Endothelial cell of umbilical vein (primary cell): ENCODE data around the gene NSG2. TPM values are rescaled to one million over a fixed set of nuclear protein-coding genes. Genes with fewer than 3 reads are reported as not detected.

ENCODE experiments used
- BruUV-seq: library from RNA; stranded (reverse); fragments of 400-500 nt; replicated peaks from 2 replicates; lab custom pipeline; 2021; lab: Mats Ljungman, UMichigan
- CTCF ChIA-PET: fragments of 300-600, 350-600 bp; sonication (Branson Sonifier 250); formaldehyde crosslinking; loops from one replicate; lab custom pipeline; 2021; ENCODE audit warnings: antibody characterized with exemption, inconsistent platforms; lab: Charles Lee
- POLR2A ChIA-PET: fragments of 300-600, 350-600 bp; sonication (Branson Sonifier 250); formaldehyde crosslinking; loops from one replicate; lab custom pipeline; 2021; ENCODE audit warnings: antibody characterized with exemption, inconsistent platforms; lab: Charles Lee
- DNase-seq: peaks from one replicate; pipeline ENCODE4 v3.0.0-alpha.2; 2011; ENCODE audit warnings: low read depth, low spot score
- FAIRE-seq: peaks from 2 replicates; lab custom pipeline; 2011; peaks lifted over from hg19 to GRCh38; lab: Jason Lieb, UNC
- H2AFZ ChIP-seq: 2 replicates; pipeline ENCODE4 v1.6.0; 2012; ENCODE audit warnings: low read depth, low read length, control low read depth, inconsistent platforms
- H3K27ac ChIP-seq: 2 replicates; pipeline ENCODE4 v1.5.1; 2011; ENCODE audit warnings: low read depth, mild to moderate bottlenecking, control low read depth, low read length, moderate library complexity; ENCODE audit not compliant: insufficient read depth
- H3K27me3 ChIP-seq, 2 experiments: 2 replicates each; pipeline versions ENCODE4 v1.6.0 to v1.6.1; 2011; ENCODE audit warnings: low read length in 2 of 2, mixed read lengths in 1 of 2; ENCODE audit not compliant: control insufficient read depth in 2 of 2, insufficient read depth in 2 of 2
- H3K36me3 ChIP-seq, 2 experiments: 2 replicates in 1 of 2; 3 replicates in 1 of 2; pipeline ENCODE4 v1.5.1; 2011; ENCODE audit warnings: low read length in 2 of 2, mild to moderate bottlenecking in 1 of 2, moderate library complexity in 1 of 2; ENCODE audit not compliant: control insufficient read depth in 2 of 2, insufficient read depth in 2 of 2; ENCODE audit errors: extremely low read depth in 1 of 2
- H3K4me1 ChIP-seq: 3 replicates; pipeline ENCODE4 v1.5.1; 2011; ENCODE audit warnings: mild to moderate bottlenecking, low read length; ENCODE audit not compliant: control insufficient read depth, insufficient read depth; ENCODE audit errors: extremely low read depth
- H3K4me2 ChIP-seq: 2 replicates; pipeline ENCODE4 v1.6.1; 2011; ENCODE audit warnings: low read length, control low read depth, mixed read lengths; ENCODE audit not compliant: insufficient read depth
- H3K4me3 ChIP-seq, 3 experiments: fragments of 200-600 bp in 1 of 3; sonication (generic), shearing (Covaris generic) in 1 of 3; replicated peaks in 1 of 3; 2 replicates each; pipeline ENCODE4 v1.5.1; 2011 to 2016; ENCODE audit warnings: control low read depth in 3 of 3, low read length in 3 of 3, mild to moderate bottlenecking in 2 of 3, inconsistent platforms in 1 of 3, low read depth in 1 of 3, moderate library complexity in 1 of 3; ENCODE audit not compliant: insufficient read depth in 1 of 3
- H3K79me2 ChIP-seq: 2 replicates; pipeline ENCODE4 v1.6.0; 2012; ENCODE audit warnings: low read length, inconsistent platforms; ENCODE audit not compliant: control insufficient read depth, insufficient read depth
- H3K9ac ChIP-seq: replicated peaks from 2 replicates; pipeline ENCODE3; 2011; ENCODE audit warnings: low read length, control low read depth; ENCODE audit not compliant: insufficient read depth; ENCODE audit errors: extremely low read depth
- H3K9me1 ChIP-seq: replicated peaks from 3 replicates; pipeline ENCODE4 v1.6.0; 2011; ENCODE audit warnings: mild to moderate bottlenecking, low read length; ENCODE audit not compliant: control insufficient read depth, insufficient read depth; ENCODE audit errors: extremely low read depth
- H3K9me3 ChIP-seq: replicated peaks from 2 replicates; pipeline ENCODE4 v1.5.1; 2012; ENCODE audit warnings: low read length, inconsistent platforms; ENCODE audit not compliant: control insufficient read depth, insufficient read depth
- H4K20me1 ChIP-seq: replicated peaks from 2 replicates; pipeline ENCODE3; 2011; ENCODE audit warnings: mild to moderate bottlenecking, low read length; ENCODE audit not compliant: control insufficient read depth, insufficient read depth; ENCODE audit errors: extremely low read depth
- EZH2 ChIP-seq: IDR thresholded peaks from 2 replicates; pipeline ENCODE4 v1.6.1; 2012; ENCODE audit warnings: borderline replicate concordance, low read depth, mild to moderate bottlenecking, moderate library complexity, low read length, inconsistent platforms; ENCODE audit not compliant: severe bottlenecking
- FOS ChIP-seq: IDR thresholded peaks from 2 replicates; pipeline ENCODE4 v1.6.1; 2011; ENCODE audit warnings: mild to moderate bottlenecking, low read length, moderate library complexity, borderline replicate concordance; ENCODE audit not compliant: insufficient read depth
- GATA2 ChIP-seq: IDR thresholded peaks from 2 replicates; pipeline ENCODE4 v1.7.0; 2011; ENCODE audit warnings: low read depth, mild to moderate bottlenecking, moderate library complexity, mixed read lengths, low read length; ENCODE audit not compliant: insufficient read length, insufficient read depth
- JUN ChIP-seq: IDR thresholded peaks from 2 replicates; pipeline ENCODE4 v1.6.1; 2011; ENCODE audit warnings: borderline replicate concordance, low read depth; ENCODE audit not compliant: insufficient read length, insufficient read depth
- MYC ChIP-seq: IDR thresholded peaks from one replicate; pipeline ENCODE4 v1.6.1; 2011; ENCODE audit warnings: mild to moderate bottlenecking, low read depth, low read length
- POLR2A ChIP-seq: IDR thresholded peaks from 2 replicates; pipeline ENCODE4 v1.6.1; 2012; ENCODE audit warnings: low read depth, mild to moderate bottlenecking, control low read depth, low read length
- POLR2AphosphoS5 ChIP-seq: IDR thresholded peaks from 2 replicates; pipeline ENCODE4 v1.6.1; 2012; ENCODE audit warnings: low read depth, mild to moderate bottlenecking, control low read depth, low read length, moderate library complexity; ENCODE audit not compliant: insufficient read depth
- dilution Hi-C: fragments of 300-500 bp; cut with MboI; formaldehyde crosslinking; loops from one replicate; pipeline ENCODE4 v1.15.0; 2019; ENCODE audit warnings: low sequenced_read_pairs; ENCODE audit not compliant: extremely low pct_ligation_motif_present
- intact Hi-C: fragments of 100-400 bp; cut with micrococcal nuclease; formaldehyde crosslinking; loops from one replicate; pipeline ENCODE4 v1.10.0; 2022
- polyA plus RNA-seq, 4 experiments: library from polyadenylated mRNA; depleted of rRNA in 3 of 4; stranded (reverse) in 3 of 4; unstranded in 1 of 4; fragments of >200 nt; gene quantifications; 2 replicates each; pipeline versions ENCODE4 v1.2.1 to v1.2.3, GENCODE V29; 2011 to 2012; ENCODE audit warnings: missing spikeins in 1 of 4
- total RNA-seq: library from RNA; stranded (reverse); gene quantifications from 2 replicates; pipeline ENCODE4 v1.2.3, GENCODE V29; 2021
- TF ChIP-seq, protein P1 (sequence below), 2 donors: IDR thresholded peaks; 1 replicate in 1 of 2; 2 replicates in 1 of 2; pipeline ENCODE4 v1.5.1; 2011; ENCODE audit warnings: low read length in 2 of 2, mild to moderate bottlenecking in 2 of 2, moderate library complexity in 2 of 2, control low read depth in 1 of 2, inconsistent platforms in 1 of 2, low read depth in 1 of 2; ENCODE audit not compliant: insufficient read depth in 1 of 2; ENCODE audit errors: extremely low read depth in 1 of 2
- TF ChIP-seq, protein P2 (sequence below): IDR thresholded peaks from 2 replicates; pipeline ENCODE4 v1.6.1; 2011; ENCODE audit not compliant: insufficient read depth, insufficient read length

Gene NSG2
- total and polyA plus RNA-seq, 2 donors (not counting 3 experiments of a cell fraction or from before 2014, with no cell fraction given) = not detected

DNA sequence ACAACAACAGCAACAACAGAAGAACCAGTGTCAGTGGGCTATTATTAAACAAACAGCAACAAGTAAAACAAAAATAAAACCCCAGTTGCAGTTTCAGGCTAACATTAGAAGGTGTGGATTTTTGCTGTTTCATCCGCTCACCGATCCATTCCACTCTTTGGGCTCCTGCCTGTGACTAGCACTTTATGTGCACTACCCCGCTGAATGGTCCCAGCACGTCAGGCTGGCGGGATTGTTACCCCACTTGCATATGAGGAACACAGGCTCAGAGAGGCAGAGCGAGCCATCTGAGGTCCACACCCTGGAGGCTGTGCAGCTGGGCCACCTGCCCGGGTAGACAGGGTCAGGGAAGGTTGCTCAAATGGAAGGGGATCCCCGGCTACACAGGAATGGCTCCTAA is 26.0 kb downstream of the NSG2 start:
- BruUV-seq = no TSS peak
- Histone ChIP-seq H3K4me1 (no peaks in the 10 kb centered on the region), H2AFZ (no peak overlapping the region), H3K4me2 (no peak overlapping the region), H3K9ac (no peak overlapping the region), H3K4me3 (no peak overlapping the region), H3K9me1 (no peaks in the 10 kb centered on the region), H3K27me3 (no peaks in the 10 kb centered on the region), H3K27ac (no peak overlapping the region), H3K36me3 (no peaks in the 10 kb centered on the region), H3K79me2 (no peaks in the 10 kb centered on the region), H3K9me3 (no peaks in the 10 kb centered on the region), H4K20me1 (no peaks in the 10 kb centered on the region)
- POLR2A ChIA-PET = no interaction called here
- CTCF ChIA-PET = no interaction called here
- no peak for TF ChIP-seq POLR2AphosphoS5
- TF ChIP-seq EZH2 = no peak
- TF ChIP-seq GATA2 = no peak
- TF ChIP-seq, protein P1, sequence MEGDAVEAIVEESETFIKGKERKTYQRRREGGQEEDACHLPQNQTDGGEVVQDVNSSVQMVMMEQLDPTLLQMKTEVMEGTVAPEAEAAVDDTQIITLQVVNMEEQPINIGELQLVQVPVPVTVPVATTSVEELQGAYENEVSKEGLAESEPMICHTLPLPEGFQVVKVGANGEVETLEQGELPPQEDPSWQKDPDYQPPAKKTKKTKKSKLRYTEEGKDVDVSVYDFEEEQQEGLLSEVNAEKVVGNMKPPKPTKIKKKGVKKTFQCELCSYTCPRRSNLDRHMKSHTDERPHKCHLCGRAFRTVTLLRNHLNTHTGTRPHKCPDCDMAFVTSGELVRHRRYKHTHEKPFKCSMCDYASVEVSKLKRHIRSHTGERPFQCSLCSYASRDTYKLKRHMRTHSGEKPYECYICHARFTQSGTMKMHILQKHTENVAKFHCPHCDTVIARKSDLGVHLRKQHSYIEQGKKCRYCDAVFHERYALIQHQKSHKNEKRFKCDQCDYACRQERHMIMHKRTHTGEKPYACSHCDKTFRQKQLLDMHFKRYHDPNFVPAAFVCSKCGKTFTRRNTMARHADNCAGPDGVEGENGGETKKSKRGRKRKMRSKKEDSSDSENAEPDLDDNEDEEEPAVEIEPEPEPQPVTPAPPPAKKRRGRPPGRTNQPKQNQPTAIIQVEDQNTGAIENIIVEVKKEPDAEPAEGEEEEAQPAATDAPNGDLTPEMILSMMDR (IDR thresholded peaks at IDR 0.05; ENCODE audit: extremely low read depth in 1 of 2, insufficient read depth in 1 of 2, low read depth in 1 of 2, low read length in 2 of 2) = no peak
- no peak for TF ChIP-seq MYC
- TF ChIP-seq, protein P2, sequence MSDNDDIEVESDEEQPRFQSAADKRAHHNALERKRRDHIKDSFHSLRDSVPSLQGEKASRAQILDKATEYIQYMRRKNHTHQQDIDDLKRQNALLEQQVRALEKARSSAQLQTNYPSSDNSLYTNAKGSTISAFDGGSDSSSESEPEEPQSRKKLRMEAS = no peak
- TF ChIP-seq FOS = no peak
- TF ChIP-seq POLR2A = no peak
- no peak for TF ChIP-seq JUN
- FAIRE-seq = no peak
- intact Hi-C loops (no loop called here), dilution Hi-C loops (no loop called here)
- no peak for DNase-seq
